GM19351 (cell line): ENCODE measurements around the gene CEBPZ.

Experiments
- ATAC-seq: cut with Tn5 transposase; IDR thresholded peaks from one replicate; pipeline ENCODE4 v1.9.1; 2021; ENCODE audit warnings: mild to moderate bottlenecking, moderate library complexity; ENCODE audit not compliant: unreplicated experiment

Gene CEBPZ

GRCh38 chr2:37180640-37181039, 50.8 kb downstream of the CEBPZ start:
- no peak for ATAC-seq

GRCh38 chr2:37180006-37180639, 51.3 kb downstream of the CEBPZ start:
- no peak for ATAC-seq

- ATAC-seq = no peak
Measured at GRCh38 chr2:37173741-37174140, 57.7 kb downstream of the CEBPZ start.

- no peak for ATAC-seq
Measured at GRCh38 chr2:37171624-37171950, 59.8 kb downstream of the CEBPZ start.

- no peak for ATAC-seq
Measured at GRCh38 chr2:37168217-37168981, 63.0 kb downstream of the CEBPZ start.

GRCh38 chr2:37167636-37168180, 63.7 kb downstream of the CEBPZ start:
- no peak for ATAC-seq

GRCh38 chr2:37164757-37165156, 66.6 kb downstream of the CEBPZ start:
- ATAC-seq = no peak

- peak; percentile 91 for ATAC-seq
Measured at GRCh38 chr2:37156857-37157714, 74.3 kb downstream of the CEBPZ start, which contains the start of gene EIF2AK2. Gene EIF2AK2 (minus strand): TSS chr2:37156980. CDS start chr2:37147806, 9,174 bp downstream.

GRCh38 chr2:37156071-37156856, 75.1 kb downstream of the CEBPZ start:
- peak; percentile 29 for ATAC-seq

GRCh38 chr2:37154785-37155184, 76.6 kb downstream of the CEBPZ start:
- ATAC-seq = no peak

- no peak for ATAC-seq
Measured at GRCh38 chr2:37153224-37153623, 78.2 kb downstream of the CEBPZ start.
